B cell (primary cell): ENCODE results near the gene SCN8A. TPM values are rescaled to one million over a fixed set of nuclear protein-coding genes. Genes with fewer than 3 reads are reported as not detected.

Experiments
- ATAC-seq: fragments of 200-7000 bp; cut with Tn5 transposase; one replicate; pipeline ENCODE4 v1.10.0; 2021; ENCODE audit warnings: low read depth, mild to moderate bottlenecking, moderate number of reproducible peaks, moderate library complexity
- CTCF ChIA-PET: fragments of 350-600 bp; sonication (Branson Sonifier 250); formaldehyde crosslinking; loops from one replicate; lab custom pipeline; 2021; ENCODE audit warnings: antibody characterized with exemption, inconsistent platforms; lab: Charles Lee
- POLR2A ChIA-PET: fragments of 350-600 bp; sonication (Branson Sonifier 250); formaldehyde crosslinking; loops from one replicate; lab custom pipeline; 2021; ENCODE audit warnings: antibody characterized with exemption; lab: Charles Lee
- DNase-seq: peaks from one replicate; pipeline ENCODE4 v3.0.0; 2013
- H2AFZ ChIP-seq: 2 replicates; pipeline ENCODE4 v1.6.1; 2012; ENCODE audit warnings: mild to moderate bottlenecking, low read depth, low read length; ENCODE audit not compliant: insufficient read depth, poor library complexity, severe bottlenecking
- H3K27ac ChIP-seq, 2 donors: 1 replicate in 1 of 2; 2 replicates in 1 of 2; pipeline ENCODE4 v1.5.1; 2012 to 2013; ENCODE audit warnings: low read length in 2 of 2, mild to moderate bottlenecking in 2 of 2, moderate library complexity in 1 of 2
- H3K27me3 ChIP-seq, 4 experiments: fragments of 200-600 bp in 1 of 4; sonication (generic) in 1 of 4; replicated peaks in 1 of 4; 1 replicate in 2 of 4; 2 replicates in 2 of 4; pipeline versions ENCODE4 v1.6.1 to v1.7.0; 2013 to 2016; ENCODE audit warnings: low read length in 3 of 4, mild to moderate bottlenecking in 2 of 4, mixed read lengths in 1 of 4, moderate library complexity in 1 of 4; ENCODE audit not compliant: insufficient read depth in 4 of 4, control insufficient read depth in 3 of 4; ENCODE audit errors: control extremely low read depth in 1 of 4
- H3K36me3 ChIP-seq, 2 experiments: replicated peaks in 1 of 2; 1 replicate in 1 of 2; 2 replicates in 1 of 2; pipeline versions ENCODE4 v1.6.1 to v1.7.1; 2013; ENCODE audit warnings: low read length in 1 of 2; ENCODE audit not compliant: insufficient read depth in 2 of 2, control insufficient read depth in 1 of 2; ENCODE audit errors: control extremely low read depth in 1 of 2, extremely low read depth in 1 of 2
- H3K4me1 ChIP-seq, 2 donors: fragments of 200-600 bp in 1 of 2; sonication (generic) in 1 of 2; 1 replicate in 1 of 2; 2 replicates in 1 of 2; pipeline versions ENCODE4 v1.5.1 to v1.6.1; 2013 to 2017; ENCODE audit warnings: low read length in 2 of 2; ENCODE audit not compliant: control insufficient read depth in 2 of 2, insufficient read depth in 2 of 2
- H3K4me2 ChIP-seq: replicated peaks from 2 replicates; pipeline ENCODE3; 2012; ENCODE audit warnings: mild to moderate bottlenecking, low read depth, low read length; ENCODE audit not compliant: poor library complexity, severe bottlenecking
- H3K4me3 ChIP-seq, 5 experiments: fragments of 200-600 bp in 1 of 5; sonication (generic) in 1 of 5; 1 replicate in 3 of 5; 2 replicates in 2 of 5; pipeline versions ENCODE4 v1.5.1 to v1.7.0; 2011 to 2016; ENCODE audit warnings: low read length in 4 of 5, mild to moderate bottlenecking in 4 of 5, low read depth in 2 of 5, control low read depth in 1 of 5, moderate library complexity in 1 of 5; ENCODE audit not compliant: insufficient read depth in 1 of 5; ENCODE audit errors: control extremely low read depth in 1 of 5, extremely low read depth in 1 of 5
- H3K79me2 ChIP-seq: fragments of 200-600 bp; sonication (generic); one replicate; pipeline ENCODE4 v1.6.0; 2016; ENCODE audit warnings: low read length; ENCODE audit not compliant: control insufficient read depth, insufficient read depth
- H3K9ac ChIP-seq: fragments of 200-600 bp; sonication (generic); 2 replicates; pipeline ENCODE4 v1.6.1; 2017; ENCODE audit warnings: mild to moderate bottlenecking, low read length, moderate library complexity
- H3K9me3 ChIP-seq, 3 donors: one replicate each; pipeline versions ENCODE4 v1.6.1 to v1.7.1; 2013; ENCODE audit warnings: low read length in 2 of 3; ENCODE audit not compliant: control insufficient read depth in 2 of 3, insufficient read depth in 1 of 3; ENCODE audit errors: control extremely low read depth in 1 of 3
- H4K20me1 ChIP-seq: 2 replicates; pipeline ENCODE4 v1.6.0; 2012; ENCODE audit warnings: mild to moderate bottlenecking, low read length; ENCODE audit not compliant: insufficient read depth, control insufficient read depth, poor library complexity, severe bottlenecking
- H3K27ac Mint-ChIP-seq: one replicate; pipeline ENCODE4 v1.8.0; 2021; ENCODE audit warnings: mixed read lengths
- H3K27me3 Mint-ChIP-seq: one replicate; pipeline ENCODE4 v1.8.0; 2021; ENCODE audit warnings: mixed read lengths
- H3K4me1 Mint-ChIP-seq: one replicate; pipeline ENCODE4 v1.8.0; 2021; ENCODE audit warnings: mixed read lengths
- H3K4me3 Mint-ChIP-seq: one replicate; pipeline ENCODE4 v1.8.0; 2021; ENCODE audit warnings: mixed read lengths
- H3K9me3 Mint-ChIP-seq: one replicate; pipeline ENCODE4 v1.8.0; 2022; ENCODE audit warnings: mixed read lengths; ENCODE audit not compliant: insufficient read depth
- CTCF ChIP-seq: fragments of 200-600 bp; IDR thresholded peaks from one replicate; pipeline ENCODE4 v1.8.0; 2022; ENCODE audit warnings: antibody characterized with exemption, mild to moderate bottlenecking
- EZH2 ChIP-seq: IDR thresholded peaks from 2 replicates; pipeline ENCODE4 v1.6.1; 2012; ENCODE audit warnings: borderline replicate concordance, low read depth, mild to moderate bottlenecking, moderate library complexity, low read length; ENCODE audit not compliant: insufficient read depth, poor library complexity, severe bottlenecking
- WGBS: methylation state at CpG from one replicate; pipeline ENCODE4 v1.1.5; 2013; ENCODE audit warnings: missing lambda C conversion rate; ENCODE audit not compliant: insufficient coverage; 5-methylcytosine and 5-hydroxymethylcytosine counted together
- intact Hi-C: fragments of 100-400 bp; cut with micrococcal nuclease; formaldehyde crosslinking; loops from one replicate; pipeline ENCODE4 v1.10.0; 2022
- polyA plus RNA-seq: library from polyadenylated mRNA; depleted of rRNA; stranded (reverse); fragments of >200 nt; gene quantifications from 2 replicates; pipeline ENCODE4 v1.2.3, GENCODE V29; 2012
- total RNA-seq, 2 donors: library from RNA; stranded (reverse); fragments of 120-200 nt in 1 of 2; gene quantifications; 1 replicate in 1 of 2; 2 replicates in 1 of 2; pipeline versions ENCODE4 v1.2.3 to v1.2.4, GENCODE V29; 2013 to 2022

Gene SCN8A
- total and polyA plus RNA-seq, 2 donors (not counting 1 experiment from before 2014, with no cell fraction given), result 0.78 to 1.0 TPM

GRCh38 chr12:51766067-51766676 lies 175.1 kb downstream of the SCN8A start:
- POLR2A ChIA-PET, result no interaction called here
- Histone ChIP-seq H3K27me3 (no peaks in the 10 kb centered on the region), H3K79me2 (no peaks in the 10 kb centered on the region), H3K36me3 (no peaks in the 10 kb centered on the region), H3K4me2 (no peak overlapping the region), H3K9ac (no peak overlapping the region), H3K27ac (no peak overlapping the region), H3K9me3 (no peaks in the 10 kb centered on the region), H2AFZ (no peak overlapping the region), H3K4me3 (no peak overlapping the region), H3K4me1 (no peaks in the 10 kb centered on the region), H4K20me1 (no peaks in the 10 kb centered on the region)
- Mint-ChIP-seq H3K4me1 (no peaks in the 10 kb centered on the region), H3K9me3 (no peaks in the 10 kb centered on the region), H3K27me3 (peaks cover 6% of the 10 kb centered on the region), H3K4me3 (no peak overlapping the region), H3K27ac (no peak overlapping the region)
- ATAC-seq (no peak), DNase-seq (no peak)
- CTCF ChIA-PET, result no interaction called here
- WGBS, result 83% methylated on average over 1 of the region's 6 CpGs
- TF ChIP-seq CTCF (no peak), EZH2 (no peak)
- intact Hi-C loops, result no loop called here

- no peak for ATAC-seq
- DNase-seq, result no peak
- Mint-ChIP-seq H3K9me3 (no peaks in the 10 kb centered on the region), H3K27ac (no peak overlapping the region), H3K4me3 (no peak overlapping the region), H3K27me3 (no peaks in the 10 kb centered on the region), H3K4me1 (no peaks in the 10 kb centered on the region)
- Histone ChIP-seq H4K20me1 (no peaks in the 10 kb centered on the region), H3K36me3 (no peaks in the 10 kb centered on the region), H3K4me3 (no peak overlapping the region), H3K79me2 (no peaks in the 10 kb centered on the region), H3K9me3 (no peaks in the 10 kb centered on the region), H2AFZ (no peak overlapping the region), H3K27me3 (peaks cover 0 to 4% (median 0%) of the 10 kb centered on the region in 4 experiments), H3K4me2 (no peak overlapping the region), H3K27ac (no peak overlapping the region), H3K4me1 (no peaks in the 10 kb centered on the region), H3K9ac (no peak overlapping the region)
- CTCF ChIA-PET, result no interaction called here
- POLR2A ChIA-PET, result no interaction called here
- intact Hi-C loops, result no loop called here
- no peak for TF ChIP-seq EZH2
- no peak for TF ChIP-seq CTCF
- no CpG with 5 or more reads among the region's 1 CpG for WGBS
Measured at GRCh38 chr12:51771008-51771407, 180.0 kb downstream of the SCN8A start.
